GM12873 (cell line): Measurements from ENCODE around the gene MIS12.

Source experiments
- CTCF ChIP-seq: IDR thresholded peaks from 2 replicates; pipeline ENCODE4 v1.5.1; 2012; ENCODE audit warnings: low read depth, mild to moderate bottlenecking, moderate library complexity, low read length, control low read depth; ENCODE audit not compliant: insufficient read depth; ENCODE audit errors: missing control alignments

Gene MIS12

GRCh38 chr17:5539286-5539685 is 52.9 kb downstream of the MIS12 start:
- no peak for TF ChIP-seq CTCF

GRCh38 chr17:5540321-5540720 is 54.0 kb downstream of the MIS12 start:
- no peak for TF ChIP-seq CTCF
